GM21423 (cell line): ENCODE results near the gene ZNF555.
"Not testable (repeated sequence)": the region's sequence is repeated elsewhere in the genome, so short reads cannot be mapped to it uniquely, and the experiment has no call there.

Source experiments
- ATAC-seq: cut with Tn5 transposase; IDR thresholded peaks from one replicate; pipeline ENCODE4 v1.9.1; 2021; ENCODE audit warnings: mild to moderate bottlenecking, moderate library complexity; ENCODE audit not compliant: unreplicated experiment

The ZNF555 gene

GRCh38 chr19:2866495-2867024, 25.3 kb downstream of the ZNF555 start:
- ATAC-seq: no peak

DNA sequence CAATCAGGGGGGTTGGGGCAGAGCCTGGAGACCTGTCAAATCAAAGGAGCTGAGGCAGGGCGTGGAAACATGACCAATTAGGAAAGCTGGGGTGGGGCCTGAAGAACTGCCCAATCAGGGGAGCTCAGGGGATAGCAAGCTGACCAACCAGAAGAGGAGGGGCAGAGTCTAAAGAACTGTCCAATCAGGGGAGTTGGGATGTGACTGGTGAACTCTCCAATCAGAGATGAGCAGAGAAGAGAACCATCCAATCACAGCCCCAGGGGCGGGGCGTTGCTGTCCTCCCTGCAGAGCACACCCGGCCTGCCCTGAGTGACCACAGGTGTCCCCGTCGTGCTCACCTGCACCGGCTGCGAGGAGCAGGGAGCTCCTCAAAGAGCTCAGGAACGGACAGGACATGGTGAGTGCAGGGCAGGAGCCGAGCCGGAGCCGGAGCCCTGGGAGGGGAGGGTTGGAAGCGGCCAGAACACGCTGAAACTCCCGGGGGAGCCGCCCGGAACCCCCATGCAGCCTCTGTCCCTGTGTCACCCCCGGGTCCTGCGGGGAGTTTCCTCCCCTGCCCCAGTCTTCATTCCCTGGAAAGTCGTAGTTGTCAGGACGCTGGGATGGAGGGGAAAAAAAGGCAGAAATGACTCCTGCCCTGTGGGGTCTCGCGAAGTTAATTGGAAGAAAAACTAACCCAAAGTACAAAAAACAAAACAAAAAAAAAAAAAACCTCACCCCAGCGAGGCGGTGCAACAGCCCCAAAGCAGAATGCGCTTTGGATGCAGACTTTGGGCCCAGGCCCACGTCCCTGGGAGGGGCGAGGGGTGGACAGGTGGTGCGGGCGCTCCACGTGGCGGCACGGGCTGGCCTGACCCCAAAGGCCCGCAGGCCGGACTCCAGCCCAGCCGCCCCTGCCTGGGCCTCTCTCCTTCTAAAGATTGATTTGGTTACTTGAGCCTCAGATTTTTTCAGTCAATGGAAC, 26.0 kb downstream of the ZNF555 start, which contains the start of gene ZNF556:
TSS of gene ZNF556 (plus strand) at position 311 of the 967 bp plus-strand sequence. CDS start at position 398, 87 bp downstream.
- ATAC-seq: no peak

- no peak for ATAC-seq
Observed at GRCh38 chr19:2869618-2870017, 28.3 kb downstream of the ZNF555 start.

- not testable (repeated sequence) for ATAC-seq
Observed at GRCh38 chr19:2872175-2872574, 30.9 kb downstream of the ZNF555 start.

DNA sequence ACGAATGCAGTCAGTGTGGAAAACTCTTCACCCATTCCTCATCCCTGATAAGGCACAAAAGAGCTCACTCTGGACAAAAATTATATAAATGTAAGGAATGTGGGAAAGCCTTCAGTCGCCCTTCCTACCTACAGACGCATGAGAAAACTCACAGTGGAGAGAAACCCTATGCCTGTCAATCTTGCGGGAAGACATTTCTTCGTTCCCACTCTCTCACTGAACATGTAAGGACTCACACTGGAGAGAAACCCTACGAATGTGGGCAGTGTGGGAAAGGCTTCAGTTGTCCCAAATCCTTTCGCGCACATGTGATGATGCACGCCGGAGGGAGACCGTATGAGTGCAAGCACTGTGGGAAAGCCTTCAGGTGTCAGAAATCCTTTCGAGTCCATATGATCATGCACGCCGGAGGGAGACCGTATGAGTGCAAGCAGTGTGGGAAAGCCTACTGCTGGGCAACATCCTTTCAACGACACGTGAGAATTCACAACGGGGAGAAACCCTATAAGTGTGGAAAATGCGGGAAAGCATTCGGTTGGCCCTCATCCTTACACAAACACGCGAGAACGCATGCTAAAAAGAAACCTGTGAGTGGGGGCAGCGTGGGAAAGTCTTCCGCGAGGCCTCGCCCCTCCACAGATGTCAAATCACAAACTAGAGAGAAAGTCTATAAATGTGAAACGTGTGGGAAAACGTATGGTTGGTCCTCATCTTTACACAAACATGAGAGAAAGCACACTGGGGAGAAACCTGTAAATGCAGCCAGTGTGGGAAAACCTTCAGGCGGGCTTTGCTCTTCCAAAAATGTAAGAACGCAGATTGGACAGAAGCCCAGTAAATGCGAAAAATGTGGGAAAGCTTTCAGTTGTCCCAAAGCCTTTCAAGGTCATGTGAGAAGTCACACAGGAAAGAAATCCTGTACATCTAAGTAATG, 36.4 kb downstream of the ZNF555 start:
- ATAC-seq: no peak

GRCh38 chr19:2883686-2884439, 42.6 kb downstream of the ZNF555 start:
- no peak for ATAC-seq

DNA sequence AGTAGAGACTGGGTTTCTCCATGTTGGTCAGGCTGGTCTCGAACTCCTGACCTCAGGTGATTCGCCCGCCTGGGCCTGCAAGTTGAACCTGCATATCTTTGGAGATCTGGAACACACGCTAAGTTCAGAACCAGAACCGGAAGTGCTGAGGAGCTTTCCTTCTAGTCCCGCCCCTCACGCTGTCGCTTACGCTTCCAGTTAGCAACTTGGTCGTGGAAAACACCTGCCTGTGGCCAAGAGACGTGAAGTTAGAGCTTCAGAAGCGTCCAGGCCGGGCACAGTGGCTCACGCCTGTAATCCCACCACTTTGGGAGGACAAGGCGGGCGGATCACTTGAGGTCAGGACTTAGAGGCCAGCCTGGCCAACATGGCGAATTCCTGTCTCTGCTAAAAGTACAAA, 44.5 kb downstream of the ZNF555 start:
- ATAC-seq: no peak

DNA sequence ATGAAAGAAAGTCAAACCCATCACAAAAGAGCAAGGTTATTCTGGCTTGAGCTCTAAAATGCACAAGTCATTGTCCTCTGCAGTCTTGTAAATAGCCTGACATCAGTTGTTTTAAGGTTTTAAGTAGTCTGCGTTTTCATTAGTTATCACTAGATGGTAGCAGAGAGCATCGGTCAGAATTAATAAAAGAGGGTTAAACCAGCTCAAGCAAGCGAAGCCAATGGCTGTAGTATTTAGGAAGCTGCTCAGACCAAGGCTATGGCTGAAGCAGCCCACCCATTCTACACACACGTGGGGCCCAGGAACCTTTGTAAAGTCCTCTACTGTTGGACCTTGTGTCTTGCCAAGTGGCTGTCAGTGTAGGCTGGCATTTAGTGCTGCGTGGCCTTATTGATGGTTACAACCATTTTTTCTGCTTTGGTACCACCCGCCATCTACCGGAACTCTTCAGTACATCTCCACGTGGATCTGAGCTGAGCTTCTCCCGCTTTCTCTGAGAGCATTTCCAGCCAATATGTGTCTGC, 46.2 kb downstream of the ZNF555 start:
- ATAC-seq: no peak

DNA sequence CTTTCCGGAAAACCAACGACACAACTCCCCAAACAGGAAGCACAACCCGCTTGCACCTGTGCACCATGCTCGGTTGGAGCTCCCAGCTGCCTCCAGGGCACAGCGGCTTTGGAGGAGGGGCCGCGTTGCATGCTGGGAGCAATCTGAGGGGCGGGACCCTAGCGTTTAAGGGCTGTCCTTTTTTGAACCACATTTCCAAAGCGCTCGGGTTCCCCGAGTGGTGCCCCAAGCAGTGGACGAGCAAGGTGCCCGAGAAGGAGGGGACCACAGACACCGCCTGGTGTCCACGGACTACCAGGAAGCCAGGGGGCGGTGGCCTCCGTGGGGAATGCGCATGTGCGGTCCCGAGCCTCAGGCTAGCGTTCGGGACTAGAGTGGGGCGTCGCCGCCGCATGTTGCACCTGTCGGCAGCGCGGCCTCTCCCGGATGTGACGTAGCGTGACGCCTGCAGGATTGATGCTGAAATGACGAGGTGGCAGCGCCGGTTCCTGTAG, 47.5 kb downstream of the ZNF555 start:
- ATAC-seq: no peak

DNA sequence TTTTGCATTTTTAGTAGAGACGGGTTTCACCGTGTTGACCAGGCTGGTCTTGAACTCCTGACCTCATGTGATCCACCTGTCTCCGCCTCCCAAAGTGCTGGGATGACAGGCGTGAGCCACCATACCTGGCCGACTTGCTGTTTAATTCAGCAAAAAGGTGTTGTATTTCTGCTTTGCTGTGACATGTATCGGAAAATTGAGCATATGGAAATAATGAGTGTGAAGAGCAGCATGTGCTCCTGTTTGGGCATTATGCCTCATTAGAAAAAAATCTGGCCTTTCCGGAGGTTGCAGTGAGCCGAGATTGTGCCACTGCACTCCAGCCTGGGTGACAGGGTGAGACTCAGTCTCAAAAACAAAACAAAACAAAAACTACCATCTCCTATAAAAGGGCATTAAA, 49.3 kb downstream of the ZNF555 start:
- ATAC-seq: not testable (repeated sequence)

GRCh38 chr19:2896694-2897093, 55.4 kb downstream of the ZNF555 start:
- no peak for ATAC-seq

- peak; percentile 92 for ATAC-seq
Observed at GRCh38 chr19:2900296-2901252, 59.3 kb downstream of the ZNF555 start, which contains the start of gene ZNF57. Gene ZNF57 (plus strand): TSS chr19:2900928. CDS start chr19:2901046, 118 bp downstream.

DNA sequence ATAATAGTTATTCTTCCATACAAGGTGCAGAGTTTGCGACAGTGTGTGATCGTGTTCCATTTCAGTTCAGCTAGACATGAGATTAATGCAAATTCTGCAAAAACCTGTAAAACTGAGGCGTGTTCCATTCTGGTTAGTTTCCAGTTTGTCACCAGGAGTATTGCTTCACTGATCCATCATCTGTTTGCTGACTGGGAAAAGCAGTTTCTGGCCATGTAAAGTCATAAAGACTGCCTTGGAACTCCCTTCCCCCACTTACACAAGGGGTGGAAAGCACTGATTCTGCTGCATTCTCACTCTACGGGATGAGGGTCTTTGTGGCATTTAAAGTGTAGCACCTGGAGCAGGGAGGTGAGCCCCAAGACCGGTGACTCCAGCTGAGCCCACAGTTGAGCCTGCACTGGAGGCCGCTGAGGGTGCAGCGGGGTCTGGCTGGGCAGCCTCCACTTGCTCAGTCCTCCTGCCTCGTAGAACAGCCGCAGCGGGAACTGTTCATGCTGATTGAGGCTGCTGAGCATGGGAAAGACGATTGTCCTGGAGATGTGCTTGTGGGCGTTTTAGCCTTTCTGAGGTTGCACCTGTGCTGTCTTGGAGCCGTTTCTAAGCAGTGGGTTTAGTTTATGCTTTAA, 61.4 kb downstream of the ZNF555 start:
- ATAC-seq: no peak

DNA sequence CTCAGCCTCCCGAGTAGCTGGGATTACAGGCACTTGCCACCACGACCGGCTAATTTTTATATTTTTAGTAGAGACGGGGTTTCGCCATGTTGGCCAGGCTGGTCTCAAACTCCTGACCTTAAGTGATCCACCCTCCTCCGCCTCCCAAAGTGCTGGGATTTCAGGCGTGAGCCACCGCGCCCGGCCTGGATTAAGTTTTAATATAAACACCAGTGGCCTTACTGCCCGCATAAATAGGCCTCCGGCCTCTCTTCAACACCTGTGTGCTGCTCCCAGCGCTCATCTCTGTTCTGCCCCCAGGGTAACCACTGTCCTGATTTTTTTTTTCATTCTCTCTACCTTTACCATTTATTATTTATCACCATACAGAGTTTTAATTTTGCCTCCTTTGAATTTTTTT, 62.1 kb downstream of the ZNF555 start:
- ATAC-seq: not testable (repeated sequence)

DNA sequence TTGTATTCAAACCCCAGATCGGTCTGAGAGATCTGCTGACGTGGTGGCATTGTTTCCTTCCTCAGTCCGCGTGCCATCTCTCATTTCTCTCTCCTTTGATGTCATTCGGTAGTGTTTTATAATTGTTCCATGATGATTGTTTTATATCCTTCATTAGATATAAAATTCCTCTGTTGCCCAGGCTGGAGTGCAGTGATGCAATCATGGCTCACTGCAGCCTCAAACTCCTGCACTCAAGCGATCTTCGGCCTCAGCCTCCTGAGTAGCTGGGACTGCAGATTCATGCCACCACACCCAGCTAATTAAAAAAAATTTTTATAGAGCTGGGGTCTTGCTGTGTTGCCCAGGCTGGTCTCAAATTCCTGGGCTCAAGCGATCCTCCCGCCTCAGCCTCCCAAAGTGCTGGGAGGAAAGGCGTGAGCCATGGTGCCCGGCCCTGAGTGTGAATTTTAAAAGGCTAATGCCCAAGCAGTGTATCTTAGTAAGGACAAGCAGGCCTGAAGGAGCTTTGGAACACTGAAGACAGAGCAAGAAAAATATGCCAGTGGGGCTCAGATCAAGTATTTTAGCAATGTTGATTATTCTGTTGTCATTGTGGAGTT, 64.7 kb downstream of the ZNF555 start:
- no peak for ATAC-seq

DNA sequence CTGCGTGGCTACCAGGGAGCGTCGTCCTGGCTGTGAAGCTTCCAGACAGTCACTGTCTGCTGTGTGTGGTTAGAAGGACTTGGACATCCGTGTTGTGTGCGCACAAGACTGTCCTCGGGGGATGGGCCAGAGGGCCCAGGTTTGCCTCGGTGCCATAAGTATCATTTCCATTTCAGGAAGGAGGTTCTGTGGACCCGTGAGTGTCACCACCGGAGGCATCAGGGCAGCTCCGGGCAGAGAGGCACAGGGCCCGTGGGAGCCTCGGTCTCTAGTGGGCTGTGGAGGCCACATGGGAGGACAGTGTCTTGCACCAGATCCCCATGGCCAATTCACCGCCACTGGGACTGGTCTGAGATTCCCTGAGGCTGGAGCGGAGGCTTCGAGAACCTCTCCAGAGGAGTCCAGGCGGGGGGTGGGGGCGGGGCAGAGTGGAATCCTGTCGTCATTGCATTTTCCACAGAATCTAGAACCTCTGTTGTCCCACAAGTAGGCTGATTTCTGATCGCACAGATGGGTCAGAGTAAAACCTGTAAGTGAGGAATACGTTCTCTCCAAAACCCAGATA, 65.4 kb downstream of the ZNF555 start:
- ATAC-seq: no peak
